ENCODE results near the gene SKP2.

- TF ChIP-seq CTCF (IDR thresholded peaks at IDR 0.05) (no peak), POLR2AphosphoS5 (IDR thresholded peaks at IDR 0.05) (no peak)
These were observed 26.0 kb upstream of the SKP2 start for GRCh38 chr5:36125868-36126267.
